GM18511 (cell line): ENCODE results near the gene HVCN1.
A peak's percentile ranks its signal among the peaks of the same experiment; 100 is the strongest.
"Not testable (repeated sequence)": the region's sequence is repeated elsewhere in the genome, so short reads cannot be mapped to it uniquely, and the experiment has no call there.

ENCODE experiments used
- ATAC-seq: cut with Tn5 transposase; IDR thresholded peaks from one replicate; pipeline ENCODE4 v1.9.1; 2021; ENCODE audit warnings: mild to moderate bottlenecking, moderate library complexity; ENCODE audit not compliant: unreplicated experiment

Gene HVCN1

DNA sequence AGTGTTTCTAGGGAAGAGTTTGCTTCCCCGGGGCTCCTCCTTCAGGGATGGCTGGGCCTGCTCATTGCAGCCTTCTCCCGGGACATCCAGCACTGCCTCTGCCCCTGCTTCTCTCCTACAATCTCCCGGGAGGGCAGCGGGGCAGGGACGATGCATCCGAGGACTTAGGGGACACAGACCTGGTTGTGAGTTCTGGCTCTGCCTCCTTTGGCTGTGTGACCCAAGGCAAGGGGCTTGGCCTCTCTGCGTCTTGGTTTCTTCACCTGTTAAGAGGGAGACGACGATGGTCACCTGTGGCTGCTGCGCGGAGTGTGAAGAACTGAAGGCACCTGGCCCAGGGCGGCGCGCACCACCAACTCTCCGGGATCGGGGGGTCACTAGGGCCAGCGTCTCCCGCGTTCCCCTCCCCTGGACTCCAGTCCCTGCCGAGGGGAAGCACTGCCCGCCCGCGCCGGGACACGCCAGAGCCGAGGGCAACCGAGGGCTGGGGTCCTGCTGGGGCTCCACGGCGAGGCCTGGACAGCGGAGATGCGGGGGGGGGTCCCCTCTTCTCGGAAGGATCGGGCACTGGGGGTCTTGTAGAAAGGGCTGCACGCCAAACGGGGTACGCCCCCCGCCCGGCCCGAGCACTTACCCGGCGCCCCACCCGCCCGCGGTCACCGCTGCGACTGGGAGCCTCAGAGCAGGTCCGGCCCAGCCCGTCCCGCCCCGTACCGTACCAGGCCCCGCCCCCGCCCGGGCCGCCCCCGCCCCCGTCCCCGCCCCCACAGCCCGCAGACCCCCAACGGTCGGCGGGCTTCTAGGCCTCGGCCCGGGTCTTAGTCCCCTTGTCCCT lies at the start of gene HVCN1:
TSS of gene HVCN1 (minus strand) at position 670 of the 835 bp plus-strand sequence. CDS start 5,870 bp downstream, outside the sequence.
- peak; percentile 47 for ATAC-seq

DNA sequence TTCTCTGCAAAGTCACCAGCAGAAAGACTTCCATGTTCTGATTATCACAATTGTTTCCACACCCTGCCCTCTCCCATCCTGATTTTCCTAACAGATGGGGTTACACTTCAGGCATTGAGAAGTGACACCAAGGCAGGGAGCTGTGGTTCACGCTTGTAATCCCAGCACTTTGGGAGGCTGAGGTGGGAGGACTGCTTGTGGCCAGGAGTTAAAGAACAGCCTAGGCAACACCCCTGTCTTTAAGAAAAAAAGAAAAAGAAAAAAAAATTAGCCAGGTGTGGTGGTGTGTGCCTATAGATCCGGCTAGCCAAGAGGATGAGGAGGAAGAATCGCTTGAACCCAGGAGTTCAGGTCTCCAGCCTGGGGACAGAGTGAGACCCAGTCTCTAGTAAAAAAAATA lies 48.6 kb upstream of the HVCN1 start:
- ATAC-seq: no peak

GRCh38 chr12:110737016-110737415 lies 48.1 kb upstream of the HVCN1 start:
- not testable (repeated sequence) for ATAC-seq

DNA sequence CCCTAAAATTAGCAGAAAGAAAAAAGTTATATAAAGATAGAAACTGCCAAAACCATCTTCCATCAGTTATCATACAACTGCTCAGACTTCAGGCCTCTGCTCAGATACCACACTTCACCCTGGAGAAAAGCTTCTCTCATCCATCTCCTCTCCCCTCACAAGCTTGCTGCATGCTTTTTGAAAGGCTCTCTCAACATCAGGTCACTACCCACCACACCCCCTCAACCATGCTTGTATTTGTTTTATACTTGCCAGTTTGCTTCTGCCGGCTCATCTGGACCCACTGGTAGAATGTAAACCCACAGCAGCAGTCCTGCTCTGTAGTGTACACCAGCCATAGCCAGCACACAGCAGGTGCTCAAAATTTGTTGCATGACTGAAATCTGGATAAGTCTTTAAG lies 45.0 kb upstream of the HVCN1 start:
- no peak for ATAC-seq

DNA sequence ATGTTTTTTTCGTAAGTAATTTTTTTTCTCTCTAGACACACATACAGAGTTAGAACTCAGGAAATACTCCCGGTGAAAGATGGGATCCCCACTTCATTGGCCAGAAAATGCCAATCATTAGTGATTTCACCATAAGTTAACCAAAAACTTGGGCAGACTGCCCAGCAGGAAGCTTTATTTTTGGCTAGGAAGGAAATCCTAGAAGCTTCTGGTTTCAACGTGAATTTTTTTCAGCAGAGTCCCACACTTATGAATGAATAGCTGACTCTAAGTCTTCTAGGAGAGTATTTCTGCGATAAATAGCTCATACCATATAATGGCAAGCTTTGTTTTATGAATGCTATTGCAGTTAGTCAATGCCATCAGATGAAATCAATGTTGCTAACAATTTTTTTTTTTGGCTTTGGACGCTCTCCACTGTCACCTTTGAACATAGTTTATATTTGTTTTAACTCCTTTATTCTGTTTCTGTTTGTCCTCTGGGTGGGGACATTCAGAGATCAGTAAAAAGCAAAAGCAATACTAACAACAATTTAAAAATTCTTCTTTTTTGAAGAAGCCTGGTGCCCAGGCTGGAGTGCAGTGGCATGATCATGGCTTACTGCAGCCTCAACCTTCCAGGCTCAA lies 44.3 kb upstream of the HVCN1 start:
- ATAC-seq: no peak

DNA sequence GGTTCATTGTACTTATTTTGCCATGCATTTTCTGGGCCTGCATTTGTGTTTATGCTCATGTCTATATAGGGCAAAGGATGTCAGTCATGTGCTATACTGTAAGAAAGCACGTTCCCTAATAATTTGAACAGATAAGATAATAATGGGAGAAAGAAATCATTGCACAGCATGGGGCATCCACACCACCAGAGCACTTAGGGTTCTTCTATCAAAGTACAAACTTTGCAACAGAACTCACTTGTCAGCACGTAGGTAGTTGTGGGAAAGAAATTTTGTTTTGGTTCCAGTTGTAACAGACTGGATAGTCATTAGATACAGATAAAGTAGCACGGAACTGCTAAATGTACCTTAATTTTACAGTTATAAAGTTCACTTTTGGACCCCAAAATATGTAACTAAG lies 43.7 kb upstream of the HVCN1 start:
- ATAC-seq: no peak

DNA sequence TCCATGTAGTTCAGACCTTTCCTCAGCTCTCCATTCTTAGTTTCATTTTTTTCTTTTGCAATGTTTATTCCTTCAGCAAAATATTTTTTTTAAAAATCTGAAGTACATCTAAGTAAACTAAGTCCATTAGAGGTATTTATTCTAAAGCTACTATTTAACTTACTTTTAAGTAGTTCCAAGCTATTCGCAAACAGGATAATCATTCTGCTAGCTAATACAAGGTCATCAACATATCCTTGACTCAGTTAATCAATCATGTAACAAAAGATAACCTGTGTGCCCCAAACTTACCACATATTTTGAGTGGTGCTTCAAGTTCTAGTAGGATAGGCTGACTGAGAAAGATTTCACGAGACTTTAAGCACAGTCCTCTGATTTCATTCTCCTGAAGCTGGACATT lies 42.6 kb upstream of the HVCN1 start:
- no peak for ATAC-seq

DNA sequence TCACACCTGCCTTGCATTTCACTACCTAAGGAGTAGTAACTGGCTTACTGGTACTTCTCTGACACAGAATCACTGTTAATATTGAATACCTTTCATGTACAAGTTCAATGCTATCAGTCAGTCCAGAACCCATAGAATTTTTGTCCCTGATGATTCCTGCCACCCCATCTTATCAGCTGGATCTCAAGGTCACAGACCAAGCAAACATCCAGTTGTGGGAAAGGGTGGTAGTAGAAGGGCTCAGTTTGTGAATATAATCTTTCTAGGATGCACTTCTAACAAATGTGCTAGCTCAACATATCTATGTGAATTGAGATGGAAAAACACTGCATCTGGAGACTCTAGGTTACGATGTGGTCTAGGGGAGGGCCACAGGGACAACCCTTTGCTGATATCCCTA lies 39.7 kb upstream of the HVCN1 start:
- ATAC-seq: no peak

DNA sequence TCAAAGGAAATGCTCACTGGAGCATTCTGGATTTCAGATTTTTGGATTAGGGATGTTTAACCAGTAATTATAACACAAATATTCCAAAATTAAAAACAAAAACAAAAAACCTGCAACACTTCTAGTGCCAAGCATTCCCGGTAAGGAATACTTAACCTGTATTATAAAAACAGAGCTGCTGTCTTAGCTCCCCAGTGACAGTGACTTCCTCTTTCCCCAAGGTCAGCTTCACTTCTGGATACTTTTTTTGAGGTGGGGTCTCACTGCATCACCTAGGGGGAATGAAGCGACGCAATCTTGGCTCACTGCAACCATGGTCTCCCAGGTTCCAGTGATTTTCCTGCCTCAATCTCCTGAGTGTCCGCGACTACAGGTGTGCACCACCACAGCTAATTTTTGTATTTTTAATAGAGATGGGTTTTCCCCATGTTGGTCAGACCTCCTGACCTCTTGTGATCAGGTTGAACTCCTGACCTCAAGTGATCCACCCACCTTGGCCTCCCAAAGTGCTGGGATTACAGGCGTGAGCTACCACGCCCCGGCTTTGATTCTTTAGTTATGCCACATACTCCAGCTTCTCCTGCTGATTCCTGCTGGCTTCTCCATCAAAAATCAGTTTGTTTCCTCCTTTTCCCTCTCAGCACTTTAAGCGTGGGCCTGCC lies 37.9 kb upstream of the HVCN1 start:
- no peak for ATAC-seq

GRCh38 chr12:110726028-110726427 lies 37.1 kb upstream of the HVCN1 start:
- ATAC-seq: no peak

GRCh38 chr12:110725267-110725666 lies 36.4 kb upstream of the HVCN1 start:
- ATAC-seq: no peak

GRCh38 chr12:110722892-110723291 lies 34.0 kb upstream of the HVCN1 start:
- ATAC-seq: not testable (repeated sequence)

DNA sequence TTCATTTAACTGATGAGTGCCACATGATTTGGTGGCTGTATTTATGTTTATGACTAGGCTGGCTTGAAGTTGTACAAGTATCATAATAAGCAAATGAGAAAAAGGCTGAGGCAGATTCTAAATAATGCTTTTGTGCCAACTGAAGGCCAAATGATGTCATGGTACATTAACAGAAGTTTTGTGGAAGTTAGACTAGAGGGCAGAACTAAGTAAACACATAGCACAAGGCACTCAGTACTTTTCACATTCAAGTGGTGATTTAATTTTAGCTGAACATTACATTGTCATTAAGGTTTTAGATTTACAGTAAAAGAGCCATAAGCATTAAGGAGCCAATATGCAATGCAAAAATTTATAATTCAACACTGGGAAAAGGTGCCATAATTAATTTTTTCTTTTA lies 32.7 kb upstream of the HVCN1 start:
- ATAC-seq: no peak

- no peak for ATAC-seq
Observed at GRCh38 chr12:110720516-110720915, 31.6 kb upstream of the HVCN1 start.

GRCh38 chr12:110718222-110718908 lies 29.4 kb upstream of the HVCN1 start:
- ATAC-seq: no peak

- ATAC-seq: no peak
Observed at GRCh38 chr12:110717037-110717436, 28.1 kb upstream of the HVCN1 start.

GRCh38 chr12:110708917-110709316 lies 20.0 kb upstream of the HVCN1 start:
- ATAC-seq: no peak

DNA sequence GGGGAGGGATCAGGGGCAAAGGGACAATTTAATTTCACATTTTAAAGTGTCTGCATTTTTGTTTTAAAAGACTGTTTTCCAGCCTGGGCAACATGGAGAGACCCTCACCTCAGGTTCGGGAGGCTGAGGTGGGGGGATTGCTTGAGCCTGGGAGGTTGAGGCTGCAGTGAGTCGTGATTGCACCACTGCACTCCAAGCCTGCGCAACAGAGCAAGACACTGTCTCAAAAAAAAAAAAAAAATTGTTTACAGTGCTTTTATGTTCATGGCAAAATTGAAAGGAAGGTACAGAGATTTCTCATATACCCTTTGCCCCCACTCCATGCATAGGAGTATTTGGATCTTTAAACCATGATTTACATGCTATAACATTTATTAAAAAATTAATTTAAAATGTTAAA lies 16.4 kb upstream of the HVCN1 start:
- no peak for ATAC-seq

DNA sequence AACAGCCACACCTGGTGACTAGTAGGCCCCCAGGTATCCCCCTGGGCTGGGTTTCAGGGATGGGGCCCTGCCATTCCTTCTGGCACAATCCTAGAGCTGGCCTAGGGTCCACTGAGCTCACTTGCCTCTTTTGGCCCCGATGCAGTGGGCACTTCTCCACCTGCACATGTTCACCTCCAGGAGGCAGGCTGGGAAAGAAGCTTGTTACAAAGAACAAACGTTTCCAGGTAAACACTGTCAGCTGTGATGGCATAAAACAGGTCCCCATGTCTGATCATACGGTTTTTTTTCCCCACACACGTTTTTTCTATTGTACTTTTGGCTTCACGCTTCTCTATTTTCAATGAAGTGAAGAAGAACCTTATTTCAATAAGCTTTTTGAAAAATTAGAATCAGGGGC lies 15.8 kb upstream of the HVCN1 start:
- no peak for ATAC-seq

DNA sequence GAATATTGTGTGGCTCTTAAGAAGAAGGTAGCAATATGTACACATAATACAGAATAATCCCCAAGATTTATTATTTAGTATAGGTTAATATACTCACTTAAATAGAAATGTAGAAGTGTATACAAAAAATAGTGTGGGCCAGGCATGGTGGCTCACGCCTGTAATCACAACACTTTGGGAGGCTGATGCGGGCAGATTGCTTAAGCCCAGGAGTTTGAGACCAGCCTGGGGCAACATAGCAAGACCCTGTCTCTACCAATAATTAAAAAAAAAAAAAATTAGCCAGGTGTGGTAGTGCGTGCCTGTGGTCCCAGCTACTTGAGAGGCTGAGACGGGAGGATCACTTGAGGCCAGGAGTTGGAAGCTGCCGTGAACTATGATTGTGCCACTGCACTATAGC lies 15.3 kb upstream of the HVCN1 start:
- no peak for ATAC-seq

GRCh38 chr12:110702081-110702480 lies 13.2 kb upstream of the HVCN1 start:
- no peak for ATAC-seq
